MM.1S (cell line): Measurements from ENCODE around the gene LZTS2.
A peak's percentile ranks its signal among the peaks of the same experiment; 100 is the strongest.

ENCODE experiments used
- DNase-seq: peaks from one replicate; pipeline ENCODE4 v3.0.0-alpha.2; 2015
- H2AFZ ChIP-seq: fragments of 300-600 bp; sonication (generic); 2 replicates; pipeline ENCODE4 v1.6.0; 2016; ENCODE audit warnings: antibody characterized with exemption, low read length
- H3F3A ChIP-seq: fragments of 300-600 bp; sonication (generic); 2 replicates; pipeline ENCODE4 v1.6.1; 2016; ENCODE audit warnings: mild to moderate bottlenecking, antibody characterized with exemption, low read length, moderate library complexity, mixed read lengths; ENCODE audit not compliant: insufficient read depth
- H3K27ac ChIP-seq: fragments of 300-600 bp; sonication (generic); 2 replicates; pipeline ENCODE4 v1.5.1; 2016; ENCODE audit warnings: mild to moderate bottlenecking, low read length
- H3K27me3 ChIP-seq: fragments of 300-600 bp; sonication (generic); replicated peaks from 2 replicates; pipeline ENCODE4 v1.6.0; 2016; ENCODE audit warnings: low read length; ENCODE audit not compliant: insufficient read depth
- H3K36me3 ChIP-seq: fragments of 300-600 bp; sonication (generic); replicated peaks from 2 replicates; pipeline ENCODE4 v1.6.1; 2016; ENCODE audit warnings: mild to moderate bottlenecking, low read length, mixed read lengths; ENCODE audit not compliant: insufficient read depth
- H3K4me1 ChIP-seq: fragments of 300-600 bp; sonication (generic); 2 replicates; pipeline ENCODE4 v1.6.1; 2016; ENCODE audit warnings: low read length, mixed read lengths
- H3K4me2 ChIP-seq: fragments of 300-600 bp; sonication (generic); 2 replicates; pipeline ENCODE4 v1.6.0; 2016; ENCODE audit warnings: low read depth, low read length
- H3K4me3 ChIP-seq: fragments of 300-600 bp; sonication (generic); 2 replicates; pipeline ENCODE4 v1.5.1; 2016; ENCODE audit warnings: low read length, mixed read lengths
- H3K79me2 ChIP-seq: fragments of 300-600 bp; sonication (generic); 2 replicates; pipeline ENCODE4 v1.6.1; 2016; ENCODE audit warnings: mixed run types, low read length, mixed read lengths
- H3K9ac ChIP-seq: fragments of 300-600 bp; sonication (generic); 2 replicates; pipeline ENCODE4 v1.6.1; 2016; ENCODE audit warnings: low read length, mixed read lengths
- H3K9me2 ChIP-seq: fragments of 300-600 bp; sonication (generic); replicated peaks from 2 replicates; pipeline ENCODE4 v1.6.1; 2016; ENCODE audit warnings: mild to moderate bottlenecking, low read length, mixed read lengths; ENCODE audit not compliant: insufficient read depth
- H3K9me3 ChIP-seq: fragments of 300-600 bp; sonication (generic); replicated peaks from 2 replicates; pipeline ENCODE4 v1.6.1; 2016; ENCODE audit warnings: mild to moderate bottlenecking, low read length, mixed read lengths; ENCODE audit not compliant: insufficient read depth
- H4K20me1 ChIP-seq: fragments of 300-600 bp; sonication (generic); 2 replicates; pipeline ENCODE4 v1.6.1; 2016; ENCODE audit warnings: mild to moderate bottlenecking, low read length, moderate library complexity, mixed read lengths; ENCODE audit not compliant: insufficient read depth
- EZH2 ChIP-seq: fragments of 300-600 bp; sonication (generic); optimal IDR thresholded peaks from 2 replicates; pipeline ENCODE3; 2017; ENCODE audit warnings: low read depth, mild to moderate bottlenecking, antibody characterized with exemption, low read length, mixed read lengths
- EZH2phosphoT487 ChIP-seq: fragments of 300-600 bp; sonication (generic); IDR thresholded peaks from 2 replicates; pipeline ENCODE4 v1.6.1; 2018; ENCODE audit warnings: antibody characterized with exemption, low read length
- TF ChIP-seq, protein P1 (sequence below): fragments of 300-600 bp; sonication (generic); IDR thresholded peaks from 2 replicates; pipeline ENCODE4 v1.5.1; 2016; ENCODE audit warnings: antibody characterized with exemption, low read length, mixed read lengths

The LZTS2 gene

DNA sequence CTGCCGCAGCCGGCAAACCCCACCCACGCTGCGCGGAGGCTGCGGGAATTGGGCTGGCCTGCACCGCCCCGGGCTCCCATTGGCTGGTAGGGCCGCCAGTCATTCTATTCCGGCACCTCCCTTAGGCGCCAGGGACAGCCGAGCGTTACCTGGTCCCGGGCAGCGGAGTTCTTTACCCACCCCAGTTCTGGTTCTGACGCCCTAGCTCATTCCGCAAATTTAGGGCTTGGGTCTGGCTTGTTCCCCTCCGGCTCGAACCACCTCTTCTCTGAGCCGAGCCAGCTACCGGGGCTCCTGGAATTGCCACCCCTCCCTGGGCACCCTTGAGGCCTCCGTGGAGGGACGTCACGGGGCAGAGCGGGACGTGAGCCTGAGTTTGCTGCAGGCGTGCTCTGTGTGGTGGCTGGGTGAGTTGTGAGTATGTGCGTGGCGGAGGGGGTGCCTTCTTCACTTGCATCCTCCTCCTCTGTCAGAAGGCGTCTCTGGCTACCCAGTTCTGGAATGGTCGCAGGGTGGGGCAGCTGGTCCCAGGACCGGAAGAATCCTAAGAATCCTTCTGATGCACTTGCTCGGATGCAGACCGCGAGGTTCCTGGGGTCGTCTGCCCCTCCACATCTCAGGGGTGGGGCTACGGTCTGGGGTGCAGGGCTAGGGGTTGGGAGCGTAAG is 31.7 kb downstream of the LZTS2 start, which contains the start of the genes PDZD7 and SFXN3:
Gene PDZD7 (minus strand): TSS at position 2 of the 668 bp plus-strand sequence. CDS start 910 bp downstream, outside the sequence.
Gene SFXN3 (plus strand): TSS at position 107 of the 668 bp plus-strand sequence. CDS start 3,461 bp downstream, outside the sequence.
- H4K20me1 ChIP-seq = no peaks in the 10 kb centered on the region
- TF ChIP-seq EZH2phosphoT487 = no peak
- no peak for TF ChIP-seq EZH2
- TF ChIP-seq, protein P1, sequence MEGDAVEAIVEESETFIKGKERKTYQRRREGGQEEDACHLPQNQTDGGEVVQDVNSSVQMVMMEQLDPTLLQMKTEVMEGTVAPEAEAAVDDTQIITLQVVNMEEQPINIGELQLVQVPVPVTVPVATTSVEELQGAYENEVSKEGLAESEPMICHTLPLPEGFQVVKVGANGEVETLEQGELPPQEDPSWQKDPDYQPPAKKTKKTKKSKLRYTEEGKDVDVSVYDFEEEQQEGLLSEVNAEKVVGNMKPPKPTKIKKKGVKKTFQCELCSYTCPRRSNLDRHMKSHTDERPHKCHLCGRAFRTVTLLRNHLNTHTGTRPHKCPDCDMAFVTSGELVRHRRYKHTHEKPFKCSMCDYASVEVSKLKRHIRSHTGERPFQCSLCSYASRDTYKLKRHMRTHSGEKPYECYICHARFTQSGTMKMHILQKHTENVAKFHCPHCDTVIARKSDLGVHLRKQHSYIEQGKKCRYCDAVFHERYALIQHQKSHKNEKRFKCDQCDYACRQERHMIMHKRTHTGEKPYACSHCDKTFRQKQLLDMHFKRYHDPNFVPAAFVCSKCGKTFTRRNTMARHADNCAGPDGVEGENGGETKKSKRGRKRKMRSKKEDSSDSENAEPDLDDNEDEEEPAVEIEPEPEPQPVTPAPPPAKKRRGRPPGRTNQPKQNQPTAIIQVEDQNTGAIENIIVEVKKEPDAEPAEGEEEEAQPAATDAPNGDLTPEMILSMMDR = no peak
- DNase-seq = peak; percentile 92
- H3K4me3 ChIP-seq = peak within 1 kb of the TSS; percentile 75
- peak within 1 kb of the TSS; percentile 32; the same call in 1 of the 2 replicates for H3K9ac ChIP-seq
- H3K9me3 ChIP-seq = no peaks in the 10 kb centered on the region
- no peaks in the 10 kb centered on the region for H3F3A ChIP-seq
- peak within 1 kb of the TSS; percentile 99 for H2AFZ ChIP-seq
- no peak within 1 kb of the TSS for H3K27ac ChIP-seq
- no peaks in the 10 kb centered on the region for H3K9me2 ChIP-seq
- H3K27me3 ChIP-seq = peaks cover 78% of the 10 kb centered on the region
- peaks cover 7% of the 10 kb centered on the region; the same call in 1 of the 2 replicates for H3K4me1 ChIP-seq
- H3K4me2 ChIP-seq = peak within 1 kb of the TSS; percentile 100
- H3K79me2 ChIP-seq = no peaks in the 10 kb centered on the region
- H3K36me3 ChIP-seq = no peaks in the 10 kb centered on the region

DNA sequence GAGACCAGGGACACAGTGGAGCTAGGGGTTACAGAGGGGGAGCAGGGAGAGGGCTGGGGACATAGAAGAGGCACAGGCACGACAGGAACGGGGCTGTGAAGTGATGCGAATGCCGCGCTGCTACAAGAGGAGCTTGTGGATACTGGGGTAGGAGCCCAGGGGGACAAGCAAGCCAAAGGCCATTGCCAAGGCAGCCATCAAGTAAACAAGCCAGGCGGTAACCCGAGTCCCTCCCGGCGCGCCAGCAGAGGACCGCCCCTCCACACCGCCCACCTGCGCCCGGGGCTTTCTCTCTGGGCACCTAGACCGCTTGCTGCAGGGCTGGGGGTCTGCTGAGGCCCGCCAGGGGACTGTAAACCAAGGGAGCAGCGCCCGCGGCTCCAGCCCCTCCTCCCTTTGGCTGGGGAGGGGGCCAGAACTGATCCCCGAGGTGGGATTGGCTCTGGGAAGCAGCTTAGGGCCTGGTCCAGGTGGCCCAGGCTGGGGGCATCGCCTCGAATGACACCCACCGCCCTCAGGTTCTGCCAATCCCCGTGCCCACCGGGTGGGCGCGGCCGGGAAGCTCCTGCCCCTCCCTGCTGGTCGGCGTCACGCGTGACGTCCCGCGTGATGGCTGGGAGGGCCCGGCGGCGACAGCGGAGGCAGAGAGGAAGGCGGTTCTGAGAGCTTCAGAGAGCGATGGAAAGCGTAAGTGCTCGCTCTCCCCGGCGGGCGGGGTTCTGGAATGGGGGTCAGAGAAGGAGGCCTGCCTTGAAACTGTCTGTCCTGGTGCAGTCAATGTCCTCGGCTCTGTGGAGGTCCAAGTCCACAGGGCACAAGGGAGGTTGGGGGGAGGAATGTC is 32.4 kb downstream of the LZTS2 start:
- Histone ChIP-seq H3K9me3 (no peaks in the 10 kb centered on the region), H3K4me1 (peaks cover 7% of the 10 kb centered on the region; the same call in 1 of the 2 replicates), H3K27ac (no peak overlapping the region), H3K9me2 (no peaks in the 10 kb centered on the region), H3K36me3 (no peaks in the 10 kb centered on the region), H2AFZ (peak overlapping the region; percentile 99), H3K79me2 (no peaks in the 10 kb centered on the region), H3K27me3 (peaks cover 78% of the 10 kb centered on the region), H4K20me1 (no peaks in the 10 kb centered on the region), H3K4me2 (peak overlapping the region; percentile 100), H3K4me3 (peak overlapping the region; percentile 75), H3F3A (no peaks in the 10 kb centered on the region), H3K9ac (no peak overlapping the region)
- DNase-seq = no peak
- TF ChIP-seq EZH2phosphoT487 (no peak), EZH2 (no peak)
- TF ChIP-seq, protein P1 = no peak

DNA sequence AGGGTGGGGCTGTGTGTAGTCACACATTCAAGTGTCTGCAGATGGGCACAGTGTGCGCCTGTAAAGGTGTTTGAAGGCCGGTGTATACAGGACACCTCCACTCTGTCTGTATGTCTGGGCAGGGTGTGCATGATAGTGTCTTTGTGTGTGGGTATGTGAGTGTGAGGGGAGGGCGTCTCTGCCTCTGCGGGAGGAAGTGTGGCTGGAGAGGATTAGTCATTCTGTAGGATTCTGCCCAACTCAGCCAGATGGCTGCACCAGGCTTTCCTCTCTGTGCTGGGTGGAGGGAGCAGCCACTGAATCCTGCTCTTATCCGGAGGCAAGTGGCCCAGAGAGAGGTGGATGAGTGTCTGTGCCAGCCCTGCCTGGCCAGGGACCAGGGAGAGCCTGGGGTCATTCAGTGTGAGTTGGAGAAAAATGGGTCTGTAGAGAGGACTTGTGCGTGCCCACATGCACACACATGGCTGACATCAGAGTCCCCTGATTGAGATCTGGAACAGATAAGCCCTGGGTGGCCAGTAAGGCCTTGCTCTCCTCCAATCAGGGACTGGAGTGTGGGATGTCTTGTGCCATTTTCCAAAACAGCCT is 33.1 kb downstream of the LZTS2 start:
- no peak overlapping the region for H2AFZ ChIP-seq
- no peaks in the 10 kb centered on the region for H3K9me3 ChIP-seq
- H3K4me1 ChIP-seq = peaks cover 7% of the 10 kb centered on the region; the same call in 1 of the 2 replicates
- no peaks in the 10 kb centered on the region for H3K9me2 ChIP-seq
- H3K36me3 ChIP-seq = no peaks in the 10 kb centered on the region
- no peaks in the 10 kb centered on the region for H4K20me1 ChIP-seq
- TF ChIP-seq EZH2phosphoT487 (no peak), EZH2 (no peak)
- TF ChIP-seq, protein P1 = no peak
- no peak overlapping the region for H3K4me3 ChIP-seq
- peaks cover 72% of the 10 kb centered on the region for H3K27me3 ChIP-seq
- no peak for DNase-seq
- H3K79me2 ChIP-seq = no peaks in the 10 kb centered on the region
- H3K4me2 ChIP-seq = no peak overlapping the region
- no peaks in the 10 kb centered on the region for H3F3A ChIP-seq
- no peak overlapping the region for H3K9ac ChIP-seq
- no peak overlapping the region for H3K27ac ChIP-seq
